Thoracic aorta (tissue), 2 donors: ENCODE measurements around the gene GPC5. TPM values are rescaled to one million over a fixed set of nuclear protein-coding genes. Genes with fewer than 3 reads are reported as not detected.

Experiments used
- ATAC-seq: fragments of 150-250 bp; one replicate; pipeline ENCODE4 v1.8.0; 2017; ENCODE audit warnings: low read depth; ENCODE audit not compliant: insufficient number of reproducible peaks, low FRiP score
- DNase-seq: peaks from one replicate; pipeline ENCODE4 v3.0.0-alpha.2; 2020; ENCODE audit warnings: low spot score
- H3K27ac ChIP-seq, 2 donors: fragments of 200-600 bp; sonication (generic); 1 replicate in 1 of 2; 2 replicates in 1 of 2; pipeline ENCODE4 v1.5.1; 2016; ENCODE audit warnings: mild to moderate bottlenecking in 2 of 2, moderate library complexity in 2 of 2
- H3K27me3 ChIP-seq: fragments of 200-600 bp; sonication (generic); replicated peaks from 2 replicates; pipeline ENCODE4 v1.6.0; 2016; ENCODE audit warnings: mild to moderate bottlenecking; ENCODE audit not compliant: insufficient read depth
- H3K36me3 ChIP-seq: fragments of 200-600 bp; sonication (generic); one replicate; pipeline ENCODE4 v1.5.1; 2016
- H3K4me1 ChIP-seq, 2 donors: fragments of 200-600 bp; sonication (generic); 1 replicate in 1 of 2; 2 replicates in 1 of 2; pipeline versions ENCODE4 v1.5.1 to v1.6.0; 2016; ENCODE audit warnings: low read depth in 2 of 2, mild to moderate bottlenecking in 1 of 2; ENCODE audit not compliant: control insufficient read depth in 1 of 2
- H3K4me3 ChIP-seq: fragments of 200-600 bp; sonication (generic); 2 replicates; pipeline ENCODE4 v1.5.1; 2016; ENCODE audit warnings: mild to moderate bottlenecking
- H3K9me3 ChIP-seq: fragments of 200-600 bp; sonication (generic); 2 replicates; pipeline ENCODE4 v1.5.1; 2016
- total RNA-seq, 2 donors: library from RNA; depleted of rRNA; stranded (reverse); fragments of >200 nt; gene quantifications; one replicate each; pipeline versions ENCODE4 v1.1.0 to v1.2.3, GENCODE V29; 2016
- TF ChIP-seq, protein P1 (sequence below): fragments of 200-600 bp; sonication (generic); IDR thresholded peaks from one replicate; pipeline ENCODE4 v1.5.1; 2019; ENCODE audit warnings: antibody characterized with exemption

GPC5 gene
- total RNA-seq, 2 donors from 2014 or later: 3.3 TPM; not detected in 1

DNA sequence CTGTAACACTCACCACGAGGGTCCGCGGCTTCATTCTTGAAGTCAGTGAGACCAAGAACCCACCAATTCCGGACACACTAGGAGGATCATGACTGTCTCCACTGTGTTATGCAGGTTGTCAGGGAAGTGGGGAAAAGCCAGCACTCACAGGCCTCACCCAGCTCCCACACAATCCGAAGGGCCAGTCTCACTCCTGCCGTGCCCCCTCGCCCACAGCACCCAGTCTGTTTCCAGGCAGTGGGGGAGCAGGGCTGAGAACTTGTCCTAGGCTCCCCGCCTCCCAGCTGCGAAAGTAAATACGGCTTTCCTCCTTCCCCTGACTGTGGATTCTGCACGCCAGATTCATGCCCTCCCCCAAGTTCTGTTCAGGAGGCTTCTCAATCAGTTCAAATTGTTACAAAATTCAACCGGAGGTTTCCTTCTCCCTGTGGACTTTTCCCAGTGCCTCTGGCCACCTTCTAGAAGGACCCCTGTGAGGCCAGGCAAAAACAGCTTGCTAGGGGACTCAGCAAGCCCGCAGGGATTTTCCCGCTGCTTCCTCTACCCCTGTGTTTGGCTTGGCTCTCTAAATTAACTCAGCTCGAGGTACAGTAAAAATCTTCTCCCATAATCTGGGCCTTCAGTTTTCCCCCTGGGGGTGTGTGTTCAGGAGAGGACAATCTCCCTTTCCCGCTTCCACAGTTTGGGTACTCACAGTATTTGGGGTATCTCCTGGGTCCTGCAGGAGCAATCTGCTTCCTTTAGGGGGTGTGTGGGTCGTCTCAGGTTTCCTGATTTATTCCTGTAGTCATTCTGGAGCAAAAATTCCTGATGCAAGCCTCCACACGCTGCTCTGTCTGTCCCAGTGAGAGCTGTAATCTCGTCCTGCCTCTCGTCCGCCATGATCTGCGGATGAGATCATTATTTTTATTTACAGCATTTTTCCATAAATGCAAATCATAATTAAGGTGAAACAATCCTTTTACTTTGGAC lies 899.8 kb downstream of the GPC5 start:
- DNase-seq (no peak), ATAC-seq (no peak)
- no peak overlapping the region for H3K4me3 ChIP-seq
- no peaks in the 10 kb centered on the region for H3K36me3 ChIP-seq
- H3K27ac ChIP-seq: no peak overlapping the region
- TF ChIP-seq, protein P1, sequence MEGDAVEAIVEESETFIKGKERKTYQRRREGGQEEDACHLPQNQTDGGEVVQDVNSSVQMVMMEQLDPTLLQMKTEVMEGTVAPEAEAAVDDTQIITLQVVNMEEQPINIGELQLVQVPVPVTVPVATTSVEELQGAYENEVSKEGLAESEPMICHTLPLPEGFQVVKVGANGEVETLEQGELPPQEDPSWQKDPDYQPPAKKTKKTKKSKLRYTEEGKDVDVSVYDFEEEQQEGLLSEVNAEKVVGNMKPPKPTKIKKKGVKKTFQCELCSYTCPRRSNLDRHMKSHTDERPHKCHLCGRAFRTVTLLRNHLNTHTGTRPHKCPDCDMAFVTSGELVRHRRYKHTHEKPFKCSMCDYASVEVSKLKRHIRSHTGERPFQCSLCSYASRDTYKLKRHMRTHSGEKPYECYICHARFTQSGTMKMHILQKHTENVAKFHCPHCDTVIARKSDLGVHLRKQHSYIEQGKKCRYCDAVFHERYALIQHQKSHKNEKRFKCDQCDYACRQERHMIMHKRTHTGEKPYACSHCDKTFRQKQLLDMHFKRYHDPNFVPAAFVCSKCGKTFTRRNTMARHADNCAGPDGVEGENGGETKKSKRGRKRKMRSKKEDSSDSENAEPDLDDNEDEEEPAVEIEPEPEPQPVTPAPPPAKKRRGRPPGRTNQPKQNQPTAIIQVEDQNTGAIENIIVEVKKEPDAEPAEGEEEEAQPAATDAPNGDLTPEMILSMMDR: no peak
- H3K9me3 ChIP-seq: no peaks in the 10 kb centered on the region
- H3K4me1 ChIP-seq: no peaks in the 10 kb centered on the region
- H3K27me3 ChIP-seq: no peaks in the 10 kb centered on the region

DNA sequence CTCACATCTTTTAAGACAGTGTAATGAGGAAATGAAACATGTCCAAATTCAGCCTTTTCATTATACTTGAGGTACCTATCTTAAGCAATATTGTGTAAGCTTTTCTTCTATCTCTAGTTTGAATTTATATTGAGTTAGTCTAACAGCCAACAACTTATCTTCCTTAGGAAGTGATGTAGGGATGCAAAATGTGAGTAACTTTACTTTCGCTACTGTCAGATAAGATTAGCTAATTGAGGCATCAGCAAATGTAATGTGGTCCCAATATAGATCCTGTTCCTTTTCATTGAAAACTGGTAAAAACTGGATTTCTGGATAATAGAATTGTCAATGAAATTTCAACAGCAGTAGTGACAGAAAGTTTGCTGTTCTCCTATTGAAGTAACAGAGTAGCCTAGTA lies 902.2 kb downstream of the GPC5 start:
- Histone ChIP-seq H3K36me3 (no peaks in the 10 kb centered on the region), H3K27ac (no peak overlapping the region), H3K4me1 (no peaks in the 10 kb centered on the region), H3K27me3 (no peaks in the 10 kb centered on the region), H3K4me3 (no peak overlapping the region), H3K9me3 (no peaks in the 10 kb centered on the region)
- TF ChIP-seq, protein P1: no peak
- no peak for ATAC-seq
- DNase-seq: no peak

DNA sequence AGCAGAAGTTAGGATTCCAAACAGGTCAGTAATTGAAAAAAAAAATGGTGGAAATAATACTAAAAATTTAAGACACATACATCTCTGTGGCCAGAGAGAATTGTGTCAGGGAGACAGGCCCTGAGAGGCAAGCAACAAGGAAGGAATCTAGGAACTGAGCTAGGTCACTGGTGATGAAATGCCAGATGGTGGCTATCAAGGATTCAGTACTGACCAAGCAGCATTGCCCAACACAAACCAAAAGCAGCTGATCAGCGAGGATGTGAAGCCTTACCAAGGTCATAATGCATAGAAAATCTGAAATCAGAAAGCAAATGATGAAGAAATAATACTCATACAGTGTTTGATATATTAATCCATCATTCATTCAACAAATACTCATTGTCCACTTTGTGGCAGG lies 905.0 kb downstream of the GPC5 start:
- Histone ChIP-seq H3K9me3 (no peaks in the 10 kb centered on the region), H3K4me3 (no peak overlapping the region), H3K27ac (no peak overlapping the region), H3K27me3 (no peaks in the 10 kb centered on the region), H3K36me3 (no peaks in the 10 kb centered on the region), H3K4me1 (no peaks in the 10 kb centered on the region)
- TF ChIP-seq, protein P1: no peak
- ATAC-seq (no peak), DNase-seq (no peak)

DNA sequence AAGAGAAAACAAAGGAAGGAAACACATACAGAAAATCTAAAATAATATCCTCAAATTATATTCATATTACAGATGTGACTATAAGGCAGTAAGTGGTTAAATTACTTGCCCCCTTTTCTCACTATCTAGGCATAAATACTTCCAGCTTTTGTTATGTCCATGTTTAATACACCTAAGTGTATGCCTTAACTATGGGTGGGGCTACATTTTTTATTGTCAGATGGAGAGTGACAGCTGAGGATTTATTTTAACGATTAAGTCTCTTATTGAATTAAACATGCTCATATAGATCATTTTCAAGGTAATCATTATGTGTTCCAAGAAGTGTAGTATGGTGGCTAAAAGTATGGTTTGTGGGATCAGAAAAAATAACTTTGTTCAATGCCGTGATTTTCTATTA lies 909.3 kb downstream of the GPC5 start:
- TF ChIP-seq, protein P1: no peak
- Histone ChIP-seq H3K9me3 (no peaks in the 10 kb centered on the region), H3K27me3 (no peaks in the 10 kb centered on the region), H3K36me3 (no peaks in the 10 kb centered on the region), H3K27ac (no peak overlapping the region), H3K4me1 (no peaks in the 10 kb centered on the region), H3K4me3 (no peak overlapping the region)
- ATAC-seq: no peak
- DNase-seq: no peak

DNA sequence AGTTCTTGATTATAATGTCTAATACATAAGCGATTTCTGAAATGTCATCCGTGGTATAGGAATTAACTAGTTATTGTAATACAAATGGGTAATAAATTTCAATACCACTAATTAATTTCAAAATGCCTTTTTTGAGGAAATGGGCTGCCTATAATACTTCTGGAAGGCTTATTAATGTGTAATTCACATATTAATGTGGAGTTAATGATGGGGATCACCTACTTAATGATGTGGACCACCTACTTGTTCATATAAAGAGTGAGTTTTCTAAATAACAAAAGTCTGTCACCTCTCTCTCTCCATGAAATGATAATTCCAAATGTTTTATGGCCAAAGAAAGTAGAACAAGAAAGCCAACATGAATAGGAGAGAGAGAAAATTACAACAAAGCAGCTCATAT lies 914.4 kb downstream of the GPC5 start:
- Histone ChIP-seq H3K36me3 (no peaks in the 10 kb centered on the region), H3K4me3 (no peak overlapping the region), H3K9me3 (no peaks in the 10 kb centered on the region), H3K27me3 (no peaks in the 10 kb centered on the region), H3K4me1 (no peaks in the 10 kb centered on the region), H3K27ac (no peak overlapping the region)
- TF ChIP-seq, protein P1: no peak
- DNase-seq (no peak), ATAC-seq (no peak)
